Kidney (tissue), 14 donors: Measurements from ENCODE around the gene STAB2. TPM values are rescaled to one million over a fixed set of nuclear protein-coding genes. Genes with fewer than 3 reads are reported as not detected.
"Not testable (repeated sequence)": the region's sequence is repeated elsewhere in the genome, so short reads cannot be mapped to it uniquely, and the experiment has no call there.

Source experiments
- DNase-seq, 5 donors: peaks; one replicate each; pipeline ENCODE4 v3.0.0-alpha.2; 2013 to 2020
- FAIRE-seq: peaks from 2 replicates; lab custom pipeline; 2012; peaks lifted over from hg19 to GRCh38; lab: Jason Lieb, UNC
- H3K27ac ChIP-seq, 2 donors: one replicate each; pipeline ENCODE4 v1.7.0; 2013; ENCODE audit warnings: low read depth in 2 of 2, low read length in 2 of 2, inconsistent platforms in 1 of 2
- H3K27me3 ChIP-seq: one replicate; pipeline ENCODE4 v1.7.1; 2013; ENCODE audit warnings: low read length, inconsistent platforms; ENCODE audit not compliant: control insufficient read depth, insufficient read depth
- H3K36me3 ChIP-seq, 3 donors: one replicate each; pipeline versions ENCODE4 v1.7.0 to v1.7.1; 2013; ENCODE audit warnings: low read length in 3 of 3, control low read depth in 1 of 3, inconsistent platforms in 1 of 3; ENCODE audit not compliant: insufficient read depth in 3 of 3, control insufficient read depth in 2 of 3
- H3K4me1 ChIP-seq, 3 donors: one replicate each; pipeline versions ENCODE4 v1.7.0 to v1.7.1; 2013; ENCODE audit warnings: low read length in 3 of 3, inconsistent platforms in 1 of 3, low read depth in 1 of 3; ENCODE audit not compliant: control insufficient read depth in 2 of 3, insufficient read depth in 2 of 3
- H3K4me3 ChIP-seq, 3 donors: one replicate each; pipeline versions ENCODE4 v1.7.0 to v1.8.1; 2013; ENCODE audit warnings: low read length in 3 of 3, control low read depth in 1 of 3, inconsistent platforms in 1 of 3
- H3K9ac ChIP-seq, 3 donors: one replicate each; pipeline versions ENCODE4 v1.7.0 to v1.7.1; 2013; ENCODE audit warnings: low read length in 3 of 3, control low read depth in 1 of 3, inconsistent platforms in 1 of 3
- H3K9me3 ChIP-seq, 3 donors: one replicate each; pipeline versions ENCODE4 v1.7.0 to v1.7.1; 2013; ENCODE audit warnings: low read length in 3 of 3, control low read depth in 1 of 3, inconsistent platforms in 1 of 3; ENCODE audit not compliant: control insufficient read depth in 2 of 3, insufficient read depth in 1 of 3
- CTCF ChIP-seq: IDR thresholded peaks from 3 replicates; pipeline ENCODE4 v1.5.1; 2012; ENCODE audit warnings: mild to moderate bottlenecking, moderate library complexity, borderline replicate concordance; ENCODE audit not compliant: insufficient read depth; ENCODE audit errors: extremely low read depth
- intact Hi-C: fragments of 100-400 bp; cut with DNase I; formaldehyde crosslinking; loops from one replicate; pipeline ENCODE4 v1.11.1; 2022
- polyA plus RNA-seq: library from polyadenylated mRNA; stranded (reverse); fragments of 350-450 nt; fragmentation: Illumina TruSeq; extraction: RNeasy Lipid Tissue Mini Kit (QIAGEN cat#74804); gene quantifications from one replicate; pipeline ENCODE4 v1.2.3, GENCODE V29; 2014; ENCODE audit warnings: low read depth, low replicate concordance; ENCODE audit not compliant: insufficient read depth
- total RNA-seq: library from RNA; stranded (reverse); fragmentation: NEBNext Ultra II Directional; extraction: Animal tissue kit (Norgen Biotek cat#: 25700); gene quantifications from one replicate; pipeline ENCODE4 v1.2.1, GENCODE V29; 2021
- donor health status: control.
- donor health status: control.
- donor health status: control.
- donor health status: control.
- donor health status: control.
- donor health status: DM: yes; HTN: yes; CAD: no.
- donor health status: Normal renal cell carcinoma (clear cell type).

STAB2 gene
- total and polyA plus RNA-seq, 2 donors from 2014 or later, result 0.16 TPM; not detected in 1

GRCh38 chr12:103807561-103808238, 220.6 kb downstream of the STAB2 start:
- Histone ChIP-seq H3K4me3 (no peak overlapping the region), H3K27ac (no peak overlapping the region), H3K27me3 (no peaks in the 10 kb centered on the region), H3K4me1 (no peaks in the 10 kb centered on the region), H3K9me3 (no peaks in the 10 kb centered on the region), H3K36me3 (no peaks in the 10 kb centered on the region), H3K9ac (no peak overlapping the region)
- DNase-seq, result no peak
- intact Hi-C loops, result no loop called here
- no peak for FAIRE-seq
- no peak for TF ChIP-seq CTCF

- H3K9ac ChIP-seq, result no peak overlapping the region
- no peak for DNase-seq
- no peak for FAIRE-seq
- no peak overlapping the region for H3K27ac ChIP-seq
- H3K36me3 ChIP-seq, result no peaks in the 10 kb centered on the region
- no peak for TF ChIP-seq CTCF
- intact Hi-C loops, result no loop called here
- no peaks in the 10 kb centered on the region for H3K4me1 ChIP-seq
- no peak overlapping the region for H3K4me3 ChIP-seq
- H3K27me3 ChIP-seq, result no peaks in the 10 kb centered on the region
- H3K9me3 ChIP-seq, result no peaks in the 10 kb centered on the region
These were observed 221.3 kb downstream of the STAB2 start for GRCh38 chr12:103808239-103808880.

- Histone ChIP-seq H3K27ac (no peak overlapping the region), H3K36me3 (no peaks in the 10 kb centered on the region), H3K4me3 (no peak overlapping the region), H3K9me3 (no peaks in the 10 kb centered on the region), H3K4me1 (no peaks in the 10 kb centered on the region), H3K27me3 (no peaks in the 10 kb centered on the region), H3K9ac (no peak overlapping the region)
- intact Hi-C loops, result no loop called here
- FAIRE-seq, result no peak
- TF ChIP-seq CTCF, result no peak
- no peak for DNase-seq
These were observed 222.1 kb downstream of the STAB2 start for GRCh38 chr12:103809154-103809553.

- FAIRE-seq, intact Hi-C loops, DNase-seq: not testable (repeated sequence)
These were observed 222.6 kb downstream of the STAB2 start for GRCh38 chr12:103809639-103810038.

More at GRCh38 chr12:103809639-103810038, 222.6 kb downstream of the STAB2 start:
- not testable (repeated sequence) for H3K4me3 ChIP-seq, H3K4me1 ChIP-seq, H3K27me3 ChIP-seq, H3K9ac ChIP-seq, H3K9me3 ChIP-seq, H3K36me3 ChIP-seq, H3K27ac ChIP-seq
